Measurements from ENCODE around the gene SFXN3. TPM values are rescaled to one million over a fixed set of nuclear protein-coding genes. Genes with fewer than 3 reads are reported as not detected.

SFXN3 gene
- total RNA-seq, 1 experiment from 2014 or later = 5.6 TPM

DNA sequence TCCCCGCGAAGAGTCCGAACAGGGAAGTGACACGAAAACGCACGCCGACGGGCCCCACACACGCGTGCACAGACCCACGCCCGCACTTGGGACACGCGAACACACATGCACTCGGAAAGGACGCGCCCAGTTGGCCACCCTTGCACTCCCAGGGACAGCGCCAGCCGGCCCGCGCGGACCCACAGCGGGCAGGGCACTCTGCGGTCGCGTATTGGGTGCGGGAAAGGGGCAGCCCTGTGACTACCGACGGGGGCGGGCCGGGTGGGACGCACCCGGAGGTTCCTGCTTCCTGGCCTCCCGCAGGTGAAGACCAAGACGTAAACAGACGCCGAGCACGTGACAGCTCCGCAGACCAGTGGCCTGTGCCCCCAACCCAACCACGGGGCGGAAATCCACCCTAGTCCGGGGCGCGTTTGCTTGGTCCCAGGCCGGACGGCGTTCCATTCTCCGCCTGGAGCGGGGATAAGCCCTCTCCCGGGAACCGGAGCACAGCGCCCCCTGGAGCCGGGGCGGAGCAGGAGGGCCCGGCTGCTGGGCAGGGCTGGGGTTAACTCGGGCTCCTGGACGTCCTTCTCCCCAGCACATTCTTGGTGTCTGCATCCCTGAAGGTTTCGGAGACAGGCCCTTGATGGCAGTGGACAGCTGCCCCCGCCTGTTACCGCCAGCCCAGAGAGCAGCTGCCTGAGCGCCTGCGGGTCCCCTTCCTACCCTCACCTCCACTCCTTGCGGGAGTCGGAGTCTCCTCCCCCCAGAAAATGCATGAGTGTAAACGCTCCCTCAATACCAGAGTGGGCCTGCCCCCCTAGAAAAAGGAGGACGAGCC, 33.5 kb upstream of the SFXN3 start (continued):
- TF ChIP-seq, protein P1, sequence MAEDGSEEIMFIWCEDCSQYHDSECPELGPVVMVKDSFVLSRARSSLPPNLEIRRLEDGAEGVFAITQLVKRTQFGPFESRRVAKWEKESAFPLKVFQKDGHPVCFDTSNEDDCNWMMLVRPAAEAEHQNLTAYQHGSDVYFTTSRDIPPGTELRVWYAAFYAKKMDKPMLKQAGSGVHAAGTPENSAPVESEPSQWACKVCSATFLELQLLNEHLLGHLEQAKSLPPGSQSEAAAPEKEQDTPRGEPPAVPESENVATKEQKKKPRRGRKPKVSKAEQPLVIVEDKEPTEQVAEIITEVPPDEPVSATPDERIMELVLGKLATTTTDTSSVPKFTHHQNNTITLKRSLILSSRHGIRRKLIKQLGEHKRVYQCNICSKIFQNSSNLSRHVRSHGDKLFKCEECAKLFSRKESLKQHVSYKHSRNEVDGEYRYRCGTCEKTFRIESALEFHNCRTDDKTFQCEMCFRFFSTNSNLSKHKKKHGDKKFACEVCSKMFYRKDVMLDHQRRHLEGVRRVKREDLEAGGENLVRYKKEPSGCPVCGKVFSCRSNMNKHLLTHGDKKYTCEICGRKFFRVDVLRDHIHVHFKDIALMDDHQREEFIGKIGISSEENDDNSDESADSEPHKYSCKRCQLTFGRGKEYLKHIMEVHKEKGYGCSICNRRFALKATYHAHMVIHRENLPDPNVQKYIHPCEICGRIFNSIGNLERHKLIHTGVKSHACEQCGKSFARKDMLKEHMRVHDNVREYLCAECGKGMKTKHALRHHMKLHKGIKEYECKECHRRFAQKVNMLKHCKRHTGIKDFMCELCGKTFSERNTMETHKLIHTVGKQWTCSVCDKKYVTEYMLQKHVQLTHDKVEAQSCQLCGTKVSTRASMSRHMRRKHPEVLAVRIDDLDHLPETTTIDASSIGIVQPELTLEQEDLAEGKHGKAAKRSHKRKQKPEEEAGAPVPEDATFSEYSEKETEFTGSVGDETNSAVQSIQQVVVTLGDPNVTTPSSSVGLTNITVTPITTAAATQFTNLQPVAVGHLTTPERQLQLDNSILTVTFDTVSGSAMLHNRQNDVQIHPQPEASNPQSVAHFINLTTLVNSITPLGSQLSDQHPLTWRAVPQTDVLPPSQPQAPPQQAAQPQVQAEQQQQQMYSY (CRISPR knock-in tag; IDR thresholded peaks at IDR 0.05) = no peak; the same call in 1 of the 2 replicates
- TF ChIP-seq, protein P2, sequence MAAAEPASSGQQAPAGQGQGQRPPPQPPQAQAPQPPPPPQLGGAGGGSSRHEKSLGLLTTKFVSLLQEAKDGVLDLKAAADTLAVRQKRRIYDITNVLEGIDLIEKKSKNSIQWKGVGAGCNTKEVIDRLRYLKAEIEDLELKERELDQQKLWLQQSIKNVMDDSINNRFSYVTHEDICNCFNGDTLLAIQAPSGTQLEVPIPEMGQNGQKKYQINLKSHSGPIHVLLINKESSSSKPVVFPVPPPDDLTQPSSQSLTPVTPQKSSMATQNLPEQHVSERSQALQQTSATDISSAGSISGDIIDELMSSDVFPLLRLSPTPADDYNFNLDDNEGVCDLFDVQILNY (CRISPR knock-in tag; IDR thresholded peaks at IDR 0.05) = peak; percentile 69; the same call in 1 of the 2 replicates
- TF ChIP-seq, protein P3, sequence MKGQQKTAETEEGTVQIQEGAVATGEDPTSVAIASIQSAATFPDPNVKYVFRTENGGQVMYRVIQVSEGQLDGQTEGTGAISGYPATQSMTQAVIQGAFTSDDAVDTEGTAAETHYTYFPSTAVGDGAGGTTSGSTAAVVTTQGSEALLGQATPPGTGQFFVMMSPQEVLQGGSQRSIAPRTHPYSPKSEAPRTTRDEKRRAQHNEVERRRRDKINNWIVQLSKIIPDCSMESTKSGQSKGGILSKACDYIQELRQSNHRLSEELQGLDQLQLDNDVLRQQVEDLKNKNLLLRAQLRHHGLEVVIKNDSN (CRISPR knock-in tag; IDR thresholded peaks at IDR 0.05) = peak; percentile 90
- TF ChIP-seq JAZF1 (CRISPR knock-in tag; IDR thresholded peaks at IDR 0.05) (no peak), GTF2I (CRISPR knock-in tag; conservative IDR thresholded peaks at IDR 0.05) (no peak), TP53 (CRISPR knock-in tag; IDR thresholded peaks at IDR 0.05) (peak; percentile 6; the same call in 1 of the 2 replicates), NR2C2 (CRISPR knock-in tag; IDR thresholded peaks at IDR 0.05) (0 out of 2 replicates have a peak, but pooled peaks have one; percentile 42), ATF1 (CRISPR knock-in tag; IDR thresholded peaks at IDR 0.05) (no peak), ZNF138 (CRISPR knock-in tag; conservative IDR thresholded peaks at IDR 0.05) (0 out of 2 replicates have a peak, but pooled peaks have one; percentile 8), IRF2 (CRISPR knock-in tag; IDR thresholded peaks at IDR 0.05; ENCODE audit: borderline replicate concordance, low read depth) (no peak), TEAD1 (CRISPR knock-in tag; IDR thresholded peaks at IDR 0.05) (no peak), FOXK1 (CRISPR knock-in tag; IDR thresholded peaks at IDR 0.05) (peak; percentile 97), JUN (CRISPR knock-in tag; IDR thresholded peaks at IDR 0.05) (no peak), ZNF416 (CRISPR knock-in tag; IDR thresholded peaks at IDR 0.05) (no peak), ZNF232 (CRISPR knock-in tag; IDR thresholded peaks at IDR 0.05) (0 out of 2 replicates have a peak, but pooled peaks have one; percentile 47), ZNF219 (CRISPR knock-in tag; IDR thresholded peaks at IDR 0.05; ENCODE audit: borderline replicate concordance) (no peak), OVOL2 (CRISPR knock-in tag; IDR thresholded peaks at IDR 0.05; ENCODE audit: borderline replicate concordance) (no peak), PRRX2 (CRISPR knock-in tag; IDR thresholded peaks at IDR 0.05) (no peak), SOX15 (CRISPR knock-in tag; IDR thresholded peaks at IDR 0.05) (no peak), ESRRA (CRISPR knock-in tag; IDR thresholded peaks at IDR 0.05; ENCODE audit: borderline replicate concordance) (no peak), CBFB (CRISPR knock-in tag; IDR thresholded peaks at IDR 0.05; ENCODE audit: low read depth) (peak; percentile 22)
- TF ChIP-seq, protein P4, sequence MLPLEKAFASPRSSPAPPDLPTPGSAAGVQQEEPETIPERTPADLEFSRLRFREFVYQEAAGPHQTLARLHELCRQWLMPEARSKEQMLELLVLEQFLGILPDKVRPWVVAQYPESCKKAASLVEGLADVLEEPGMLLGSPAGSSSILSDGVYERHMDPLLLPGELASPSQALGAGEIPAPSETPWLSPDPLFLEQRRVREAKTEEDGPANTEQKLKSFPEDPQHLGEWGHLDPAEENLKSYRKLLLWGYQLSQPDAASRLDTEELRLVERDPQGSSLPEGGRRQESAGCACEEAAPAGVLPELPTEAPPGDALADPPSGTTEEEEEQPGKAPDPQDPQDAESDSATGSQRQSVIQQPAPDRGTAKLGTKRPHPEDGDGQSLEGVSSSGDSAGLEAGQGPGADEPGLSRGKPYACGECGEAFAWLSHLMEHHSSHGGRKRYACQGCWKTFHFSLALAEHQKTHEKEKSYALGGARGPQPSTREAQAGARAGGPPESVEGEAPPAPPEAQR (CRISPR knock-in tag; IDR thresholded peaks at IDR 0.05) = no peak
- TF ChIP-seq, protein P5, sequence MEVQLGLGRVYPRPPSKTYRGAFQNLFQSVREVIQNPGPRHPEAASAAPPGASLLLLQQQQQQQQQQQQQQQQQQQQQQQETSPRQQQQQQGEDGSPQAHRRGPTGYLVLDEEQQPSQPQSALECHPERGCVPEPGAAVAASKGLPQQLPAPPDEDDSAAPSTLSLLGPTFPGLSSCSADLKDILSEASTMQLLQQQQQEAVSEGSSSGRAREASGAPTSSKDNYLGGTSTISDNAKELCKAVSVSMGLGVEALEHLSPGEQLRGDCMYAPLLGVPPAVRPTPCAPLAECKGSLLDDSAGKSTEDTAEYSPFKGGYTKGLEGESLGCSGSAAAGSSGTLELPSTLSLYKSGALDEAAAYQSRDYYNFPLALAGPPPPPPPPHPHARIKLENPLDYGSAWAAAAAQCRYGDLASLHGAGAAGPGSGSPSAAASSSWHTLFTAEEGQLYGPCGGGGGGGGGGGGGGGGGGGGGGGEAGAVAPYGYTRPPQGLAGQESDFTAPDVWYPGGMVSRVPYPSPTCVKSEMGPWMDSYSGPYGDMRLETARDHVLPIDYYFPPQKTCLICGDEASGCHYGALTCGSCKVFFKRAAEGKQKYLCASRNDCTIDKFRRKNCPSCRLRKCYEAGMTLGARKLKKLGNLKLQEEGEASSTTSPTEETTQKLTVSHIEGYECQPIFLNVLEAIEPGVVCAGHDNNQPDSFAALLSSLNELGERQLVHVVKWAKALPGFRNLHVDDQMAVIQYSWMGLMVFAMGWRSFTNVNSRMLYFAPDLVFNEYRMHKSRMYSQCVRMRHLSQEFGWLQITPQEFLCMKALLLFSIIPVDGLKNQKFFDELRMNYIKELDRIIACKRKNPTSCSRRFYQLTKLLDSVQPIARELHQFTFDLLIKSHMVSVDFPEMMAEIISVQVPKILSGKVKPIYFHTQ (CRISPR knock-in tag; IDR thresholded peaks at IDR 0.05) = no peak
- TF ChIP-seq, protein P6, sequence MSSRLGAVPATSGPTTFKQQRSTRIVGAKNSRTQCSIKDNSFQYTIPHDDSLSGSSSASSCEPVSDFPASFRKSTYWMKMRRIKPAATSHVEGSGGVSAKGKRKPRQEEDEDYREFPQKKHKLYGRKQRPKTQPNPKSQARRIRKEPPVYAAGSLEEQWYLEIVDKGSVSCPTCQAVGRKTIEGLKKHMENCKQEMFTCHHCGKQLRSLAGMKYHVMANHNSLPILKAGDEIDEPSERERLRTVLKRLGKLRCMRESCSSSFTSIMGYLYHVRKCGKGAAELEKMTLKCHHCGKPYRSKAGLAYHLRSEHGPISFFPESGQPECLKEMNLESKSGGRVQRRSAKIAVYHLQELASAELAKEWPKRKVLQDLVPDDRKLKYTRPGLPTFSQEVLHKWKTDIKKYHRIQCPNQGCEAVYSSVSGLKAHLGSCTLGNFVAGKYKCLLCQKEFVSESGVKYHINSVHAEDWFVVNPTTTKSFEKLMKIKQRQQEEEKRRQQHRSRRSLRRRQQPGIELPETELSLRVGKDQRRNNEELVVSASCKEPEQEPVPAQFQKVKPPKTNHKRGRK (CRISPR knock-in tag; IDR thresholded peaks at IDR 0.05; ENCODE audit: borderline replicate concordance) = no peak
- TF ChIP-seq, protein P7, sequence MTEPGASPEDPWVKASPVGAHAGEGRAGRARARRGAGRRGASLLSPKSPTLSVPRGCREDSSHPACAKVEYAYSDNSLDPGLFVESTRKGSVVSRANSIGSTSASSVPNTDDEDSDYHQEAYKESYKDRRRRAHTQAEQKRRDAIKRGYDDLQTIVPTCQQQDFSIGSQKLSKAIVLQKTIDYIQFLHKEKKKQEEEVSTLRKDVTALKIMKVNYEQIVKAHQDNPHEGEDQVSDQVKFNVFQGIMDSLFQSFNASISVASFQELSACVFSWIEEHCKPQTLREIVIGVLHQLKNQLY (CRISPR knock-in tag; IDR thresholded peaks at IDR 0.05) = no peak
- TF ChIP-seq, protein P8, sequence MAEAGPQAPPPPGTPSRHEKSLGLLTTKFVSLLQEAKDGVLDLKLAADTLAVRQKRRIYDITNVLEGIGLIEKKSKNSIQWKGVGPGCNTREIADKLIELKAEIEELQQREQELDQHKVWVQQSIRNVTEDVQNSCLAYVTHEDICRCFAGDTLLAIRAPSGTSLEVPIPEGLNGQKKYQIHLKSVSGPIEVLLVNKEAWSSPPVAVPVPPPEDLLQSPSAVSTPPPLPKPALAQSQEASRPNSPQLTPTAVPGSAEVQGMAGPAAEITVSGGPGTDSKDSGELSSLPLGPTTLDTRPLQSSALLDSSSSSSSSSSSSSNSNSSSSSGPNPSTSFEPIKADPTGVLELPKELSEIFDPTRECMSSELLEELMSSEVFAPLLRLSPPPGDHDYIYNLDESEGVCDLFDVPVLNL (CRISPR knock-in tag; IDR thresholded peaks at IDR 0.05; ENCODE audit: borderline replicate concordance, low read depth) = peak; percentile 42; the same call in 1 of the 2 replicates

All from WTC11 (cell line).